Left ventricle myocardium inferior (tissue), 1 donor: ENCODE data around the gene CEACAM4. TPM values are rescaled to one million over a fixed set of nuclear protein-coding genes. Genes with fewer than 3 reads are reported as not detected.

Experiments
- DNase-seq: peaks from one replicate; pipeline ENCODE4 v3.0.0-alpha.2; 2020
- H3K27ac ChIP-seq: fragments of 200-600 bp; replicated peaks from 2 replicates; pipeline ENCODE4 v1.8.0; 2021
- H3K27me3 ChIP-seq: fragments of 200-600 bp; 2 replicates; pipeline ENCODE4 v1.8.0; 2021; ENCODE audit warnings: low read depth
- H3K36me3 ChIP-seq: fragments of 200-600 bp; 2 replicates; pipeline ENCODE4 v1.8.0; 2021
- H3K4me1 ChIP-seq: fragments of 200-600 bp; 2 replicates; pipeline ENCODE4 v1.8.0; 2021
- H3K4me3 ChIP-seq: fragments of 200-600 bp; 2 replicates; pipeline ENCODE4 v1.8.0; 2021; ENCODE audit warnings: mild to moderate bottlenecking, moderate library complexity
- H3K9me3 ChIP-seq: fragments of 200-600 bp; replicated peaks from 2 replicates; pipeline ENCODE4 v1.8.0; 2021
- intact Hi-C: fragments of 100-400 bp; cut with micrococcal nuclease; formaldehyde crosslinking; loops from one replicate; pipeline ENCODE4 v1.11.0; 2022
- total RNA-seq: library from RNA; stranded (reverse); fragmentation: NEBNext Ultra II Directional; extraction: Animal tissue kit (Norgen Biotek cat#: 25700); gene quantifications from one replicate; pipeline ENCODE4 v1.2.1, GENCODE V29; 2021
- TF ChIP-seq, protein P1 (sequence below): fragments of 200-600 bp; IDR thresholded peaks from 2 replicates; pipeline ENCODE4 v1.8.0; 2021; ENCODE audit warnings: antibody characterized with exemption, mild to moderate bottlenecking, borderline replicate concordance
- donor health status: DM: no; HTN: yes; CAD: no; lungs with severe emphysema.

CEACAM4 gene
- total RNA-seq, 1 donor from 2014 or later = 0.25 TPM

DNA sequence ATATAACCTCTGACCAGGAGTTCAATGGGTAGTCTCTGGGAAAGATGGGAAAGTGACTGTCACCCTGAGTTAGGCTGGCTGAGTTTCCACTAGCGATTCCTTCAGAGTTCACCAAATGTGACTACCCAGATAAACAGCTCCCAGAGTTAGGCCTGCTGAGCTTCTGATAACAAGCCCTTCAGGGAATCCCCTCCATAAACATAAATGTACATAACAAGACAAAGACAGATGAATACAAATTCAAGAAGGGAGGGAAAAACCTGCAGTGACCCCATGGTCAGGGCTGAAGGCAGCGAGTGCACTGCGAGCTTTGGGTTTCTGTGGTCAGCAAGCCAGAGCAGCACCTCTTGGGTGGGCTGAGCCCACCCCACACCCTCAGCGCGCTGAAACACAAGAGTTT lies 25.4 kb upstream of the CEACAM4 start:
- Histone ChIP-seq H3K27ac (no peak overlapping the region), H3K4me3 (no peak overlapping the region), H3K9me3 (peaks cover 19% of the 10 kb centered on the region), H3K36me3 (no peaks in the 10 kb centered on the region), H3K4me1 (no peaks in the 10 kb centered on the region), H3K27me3 (peaks cover 97% of the 10 kb centered on the region)
- intact Hi-C loops = no loop called here
- TF ChIP-seq, protein P1, sequence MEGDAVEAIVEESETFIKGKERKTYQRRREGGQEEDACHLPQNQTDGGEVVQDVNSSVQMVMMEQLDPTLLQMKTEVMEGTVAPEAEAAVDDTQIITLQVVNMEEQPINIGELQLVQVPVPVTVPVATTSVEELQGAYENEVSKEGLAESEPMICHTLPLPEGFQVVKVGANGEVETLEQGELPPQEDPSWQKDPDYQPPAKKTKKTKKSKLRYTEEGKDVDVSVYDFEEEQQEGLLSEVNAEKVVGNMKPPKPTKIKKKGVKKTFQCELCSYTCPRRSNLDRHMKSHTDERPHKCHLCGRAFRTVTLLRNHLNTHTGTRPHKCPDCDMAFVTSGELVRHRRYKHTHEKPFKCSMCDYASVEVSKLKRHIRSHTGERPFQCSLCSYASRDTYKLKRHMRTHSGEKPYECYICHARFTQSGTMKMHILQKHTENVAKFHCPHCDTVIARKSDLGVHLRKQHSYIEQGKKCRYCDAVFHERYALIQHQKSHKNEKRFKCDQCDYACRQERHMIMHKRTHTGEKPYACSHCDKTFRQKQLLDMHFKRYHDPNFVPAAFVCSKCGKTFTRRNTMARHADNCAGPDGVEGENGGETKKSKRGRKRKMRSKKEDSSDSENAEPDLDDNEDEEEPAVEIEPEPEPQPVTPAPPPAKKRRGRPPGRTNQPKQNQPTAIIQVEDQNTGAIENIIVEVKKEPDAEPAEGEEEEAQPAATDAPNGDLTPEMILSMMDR = no peak
- DNase-seq = no peak

DNA sequence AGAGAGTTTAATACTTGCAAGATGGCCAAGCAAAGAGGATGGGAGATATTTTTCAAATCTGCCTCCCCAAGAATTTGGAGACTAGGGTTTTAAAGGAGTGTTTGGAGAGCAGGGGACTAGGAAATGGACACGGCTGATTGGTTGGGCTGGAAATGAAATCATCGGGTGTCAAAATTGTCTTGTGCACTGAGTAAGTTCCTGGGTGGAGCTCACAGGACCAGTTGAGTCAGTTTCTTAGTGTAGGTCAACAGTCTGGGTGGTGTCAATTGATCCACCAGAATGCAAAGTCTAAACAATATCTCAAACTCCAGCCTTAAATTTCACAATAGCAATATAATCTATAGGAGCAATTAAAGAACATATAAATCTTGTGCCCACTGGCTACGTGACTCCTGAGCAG lies 23.0 kb upstream of the CEACAM4 start:
- TF ChIP-seq, protein P1 = no peak
- Histone ChIP-seq H3K9me3 (peaks cover 17% of the 10 kb centered on the region), H3K27ac (no peak overlapping the region), H3K4me1 (no peaks in the 10 kb centered on the region), H3K36me3 (no peaks in the 10 kb centered on the region), H3K27me3 (peaks cover 85% of the 10 kb centered on the region), H3K4me3 (no peak overlapping the region)
- intact Hi-C loops = no loop called here
- DNase-seq = no peak

- no peak overlapping the region for H3K4me3 ChIP-seq
- no peaks in the 10 kb centered on the region for H3K9me3 ChIP-seq
- H3K27ac ChIP-seq = no peak overlapping the region
- intact Hi-C loops = no loop called here
- H3K27me3 ChIP-seq = peaks cover 67% of the 10 kb centered on the region
- no peaks in the 10 kb centered on the region for H3K36me3 ChIP-seq
- TF ChIP-seq, protein P1 = peak; percentile 26
- DNase-seq = no peak
- H3K4me1 ChIP-seq = no peaks in the 10 kb centered on the region
Measured at GRCh38 chr19:41646589-41647204, 19.8 kb upstream of the CEACAM4 start.

DNA sequence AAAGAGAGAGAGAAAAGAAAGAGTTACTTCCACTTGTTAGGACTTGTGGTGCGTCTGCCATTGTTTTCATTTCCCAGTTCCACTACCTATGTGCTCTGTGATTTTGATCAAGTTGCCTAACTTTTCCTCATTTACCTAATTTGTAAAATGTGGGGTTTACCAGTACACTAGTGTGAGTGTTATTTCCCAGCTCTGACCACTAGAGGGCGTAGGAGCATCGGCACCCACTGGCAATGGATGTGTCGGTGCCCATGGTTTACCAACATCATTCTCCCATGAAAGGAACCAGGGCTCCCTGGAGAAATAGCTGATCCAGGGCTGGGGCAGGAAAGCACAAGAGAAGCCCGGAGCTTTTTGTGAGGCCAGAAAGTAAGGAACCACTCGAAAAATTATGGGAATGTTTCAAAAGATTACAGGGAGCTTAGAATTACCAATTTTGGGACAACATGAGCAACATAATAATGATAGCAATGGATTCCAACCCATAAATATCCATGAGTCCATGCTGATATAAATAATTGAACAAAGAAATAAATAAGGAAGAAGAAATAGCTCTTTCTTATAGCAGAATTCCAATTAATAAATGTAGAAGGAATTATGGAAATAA lies 15.1 kb upstream of the CEACAM4 start:
- intact Hi-C loops = no loop called here
- Histone ChIP-seq H3K4me3 (no peak overlapping the region), H3K9me3 (no peaks in the 10 kb centered on the region), H3K27ac (no peak overlapping the region), H3K27me3 (peaks cover 67% of the 10 kb centered on the region), H3K4me1 (no peaks in the 10 kb centered on the region), H3K36me3 (no peaks in the 10 kb centered on the region)
- TF ChIP-seq, protein P1 = peak; percentile 89
- DNase-seq = no peak

DNA sequence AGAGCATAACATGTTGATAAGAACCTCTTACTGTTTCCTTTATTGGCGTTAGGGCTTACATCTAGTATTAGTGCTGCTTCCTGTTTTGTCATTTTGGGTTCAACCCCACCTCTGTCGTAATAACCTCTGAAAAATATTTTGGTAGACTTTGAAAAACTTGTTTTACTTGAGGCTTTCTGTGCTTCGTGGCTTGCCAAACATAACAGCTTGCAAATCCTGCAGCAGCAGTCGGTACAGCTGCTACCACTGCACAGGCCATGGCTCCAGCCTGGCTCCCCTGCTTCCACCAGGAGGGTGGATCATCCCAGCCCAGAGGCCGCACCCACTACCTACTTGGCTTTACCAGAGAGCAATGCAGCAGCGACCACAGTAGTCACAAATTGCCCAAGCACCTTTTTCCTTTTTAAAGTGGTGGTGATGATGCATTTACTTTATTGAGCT lies 11.8 kb upstream of the CEACAM4 start:
- H3K36me3 ChIP-seq = no peaks in the 10 kb centered on the region
- no peak for DNase-seq
- intact Hi-C loops = no loop called here
- TF ChIP-seq, protein P1 = no peak
- H3K4me1 ChIP-seq = no peaks in the 10 kb centered on the region
- no peak overlapping the region for H3K4me3 ChIP-seq
- no peak overlapping the region for H3K27ac ChIP-seq
- H3K9me3 ChIP-seq = peaks cover 5% of the 10 kb centered on the region
- peaks cover 79% of the 10 kb centered on the region for H3K27me3 ChIP-seq
